SIG-M5 treated with dmso at 0.1 percent for 504 hours (cell line): ENCODE results near the gene ARHGAP33.
"Not testable (repeated sequence)": the region's sequence is repeated elsewhere in the genome, so short reads cannot be mapped to it uniquely, and the experiment has no call there.

Experiments
- DNase-seq: peaks from one replicate; lab custom pipeline; 2025; ENCODE audit not compliant: unreplicated experiment; lab: John Stamatoyannopoulos, UW

ARHGAP33 gene

DNA sequence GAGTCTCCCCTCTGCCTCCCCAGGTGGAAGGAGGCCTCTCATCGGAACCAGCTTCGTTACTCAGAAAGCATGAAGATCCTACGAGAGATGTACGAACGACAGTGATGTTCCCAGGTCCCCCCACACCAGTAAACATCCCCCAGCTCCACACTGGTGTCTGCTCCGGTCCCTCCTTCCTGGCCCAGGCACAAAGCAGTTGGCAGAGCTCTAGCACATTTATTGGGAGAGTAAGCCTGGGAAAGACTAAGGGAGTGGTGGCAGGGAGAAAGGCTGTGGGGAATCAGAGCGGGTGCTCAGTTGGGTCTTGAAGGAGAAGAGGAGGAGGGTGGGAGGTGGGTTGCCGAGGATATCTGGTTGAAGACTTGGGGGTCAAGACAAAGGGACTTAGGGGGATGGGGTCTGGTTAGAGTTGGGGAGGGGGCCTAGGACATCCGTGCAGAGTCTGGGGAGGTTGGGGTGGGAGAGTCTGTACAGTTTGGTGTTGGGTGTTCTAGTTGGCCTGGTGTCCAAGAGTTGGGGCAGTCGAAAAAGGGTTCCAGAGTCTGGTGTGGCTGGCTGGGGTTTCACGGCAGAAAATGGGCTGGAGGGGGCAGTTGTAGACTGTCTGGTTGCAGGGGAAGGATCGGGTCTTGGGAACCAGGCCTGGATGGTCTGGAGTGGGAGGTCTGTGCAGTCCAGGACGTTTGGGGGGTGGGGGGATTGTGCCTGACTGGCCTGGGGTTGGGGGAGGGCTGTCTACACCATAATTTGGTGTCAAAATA, 20.8 kb upstream of the ARHGAP33 start:
- no peak for DNase-seq

DNA sequence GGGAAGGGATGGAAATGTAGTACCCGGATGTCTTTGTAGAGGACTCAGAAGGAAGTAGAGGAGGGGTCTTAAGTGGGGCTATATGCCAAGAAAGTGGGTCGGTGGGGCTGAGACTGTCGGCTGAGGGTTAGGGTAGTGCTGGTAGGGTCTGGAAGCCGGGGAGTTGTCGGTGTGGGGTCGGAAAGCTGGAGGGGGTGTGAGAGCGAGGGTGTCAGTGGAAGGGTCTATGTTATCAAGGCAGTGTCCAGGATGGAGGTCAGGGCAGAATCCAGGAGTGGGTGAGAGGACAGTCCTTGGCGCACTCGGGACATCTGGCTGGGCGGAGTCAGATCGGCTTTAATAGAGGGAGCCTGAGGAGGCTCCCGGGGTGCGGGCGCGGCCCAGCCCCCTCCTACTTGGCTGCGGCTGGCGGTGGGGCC, 20.2 kb upstream of the ARHGAP33 start:
- no peak for DNase-seq

DNA sequence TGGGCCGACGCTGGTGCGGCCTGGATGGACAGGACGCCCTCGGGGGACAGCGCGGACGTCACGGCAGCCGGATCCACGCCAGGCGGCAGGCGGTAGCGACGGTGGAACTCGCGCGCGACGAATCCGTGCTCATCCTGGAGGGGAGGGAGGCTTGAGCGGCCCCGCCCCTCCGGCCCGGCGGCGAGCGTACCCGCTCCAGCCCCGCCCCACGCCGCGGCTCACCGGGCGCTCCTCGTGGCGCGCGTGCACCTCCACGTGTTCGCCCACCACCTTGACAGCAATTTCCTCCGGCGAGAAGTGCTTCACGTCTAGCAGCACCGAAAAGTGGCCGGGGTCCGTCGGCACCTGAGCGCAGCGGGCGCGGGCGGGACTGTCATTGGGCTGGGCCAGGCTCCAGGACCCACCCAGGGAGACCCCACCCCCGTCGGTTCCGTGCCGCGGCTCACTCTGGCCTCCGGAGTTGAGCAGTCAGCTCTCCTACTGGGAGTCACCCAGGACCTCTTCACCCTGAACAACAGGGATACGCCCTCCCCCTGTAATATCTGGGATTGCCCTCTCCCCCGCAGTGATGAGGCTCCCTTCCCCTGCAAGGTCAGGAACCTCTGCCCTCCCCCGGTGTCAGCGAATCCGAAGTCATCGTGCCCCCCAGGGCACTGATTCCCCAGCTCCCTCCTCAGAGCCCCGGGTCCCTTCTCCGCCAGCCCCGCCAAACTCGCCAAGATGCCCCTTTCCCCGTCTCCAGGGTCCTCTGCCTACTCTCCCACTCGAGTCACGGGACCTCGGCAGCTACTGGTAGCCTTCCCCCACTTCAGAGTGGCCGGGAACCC, 19.6 kb upstream of the ARHGAP33 start:
- DNase-seq, result no peak

DNA sequence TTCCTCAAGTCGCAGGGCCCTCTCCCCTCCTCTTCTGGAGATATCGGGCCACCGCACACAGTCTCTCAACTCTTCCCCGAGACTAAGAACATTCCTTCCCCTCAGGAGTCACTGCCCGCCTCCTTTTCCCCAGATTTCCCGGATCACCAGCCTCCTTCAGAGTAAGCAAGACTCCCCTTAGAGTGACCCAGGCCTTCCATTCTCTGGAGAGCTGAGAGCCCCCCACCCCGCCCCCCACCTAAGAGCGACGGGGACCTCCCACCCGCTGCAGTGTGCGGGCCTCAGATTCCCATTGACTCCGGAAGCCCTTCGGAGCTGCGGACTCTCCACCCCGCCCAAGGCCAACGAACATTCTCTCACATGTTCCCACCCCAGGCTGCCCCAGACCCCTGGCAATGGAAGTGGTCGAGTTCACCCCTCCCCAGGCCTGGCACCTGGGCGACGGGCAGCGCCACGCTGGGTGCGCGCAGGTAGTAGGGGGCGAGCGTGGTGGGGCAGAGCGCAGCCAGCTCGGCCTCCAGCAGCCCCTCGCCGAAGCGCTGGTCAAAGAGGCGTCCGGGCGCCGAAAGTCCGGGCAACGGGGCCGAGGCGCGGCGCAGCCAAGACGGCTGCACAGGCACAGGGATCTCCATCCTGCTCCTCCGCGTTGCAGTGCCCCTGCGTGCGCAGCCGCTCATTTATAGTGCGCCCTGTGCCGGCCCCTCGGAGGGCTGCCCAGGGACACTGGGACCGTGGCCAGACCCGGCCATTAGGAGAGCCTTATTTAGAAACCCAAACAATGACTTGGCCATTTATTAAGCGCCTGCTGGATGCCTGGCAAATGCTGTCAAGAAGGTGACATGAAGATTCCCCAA, 18.8 kb upstream of the ARHGAP33 start, which contains the start of gene HSPB6:
HSPB6 (minus strand) TSS at position 653 of the 854 bp plus-strand sequence; CDS start at position 632, 21 bp downstream.
- DNase-seq, result no peak

DNA sequence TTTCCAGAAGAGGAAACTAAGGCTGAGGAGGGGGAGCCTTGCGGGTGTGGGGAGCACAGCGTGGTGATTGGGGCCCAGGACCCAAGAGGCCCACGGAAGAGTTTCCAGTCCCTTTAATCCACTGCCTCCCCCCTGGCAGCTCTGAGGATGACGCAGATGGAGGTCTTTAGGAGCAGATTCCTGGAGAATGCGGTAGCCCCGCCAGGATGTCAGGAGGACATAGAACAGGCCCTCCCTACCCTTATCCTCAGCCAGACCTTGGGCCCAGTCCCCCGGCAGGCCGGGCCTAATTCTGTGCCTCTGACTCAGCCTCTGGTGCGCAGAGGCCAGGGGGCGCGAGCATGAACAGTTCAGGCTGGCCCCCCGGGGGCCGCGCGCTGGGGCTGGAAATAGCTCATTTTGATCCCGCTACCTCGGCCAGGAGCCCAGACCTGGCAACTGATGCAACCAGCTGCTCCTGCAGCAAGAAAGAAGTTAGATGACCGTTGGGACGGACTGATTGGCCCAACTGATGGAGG, 18.1 kb upstream of the ARHGAP33 start:
- DNase-seq, result no peak

DNA sequence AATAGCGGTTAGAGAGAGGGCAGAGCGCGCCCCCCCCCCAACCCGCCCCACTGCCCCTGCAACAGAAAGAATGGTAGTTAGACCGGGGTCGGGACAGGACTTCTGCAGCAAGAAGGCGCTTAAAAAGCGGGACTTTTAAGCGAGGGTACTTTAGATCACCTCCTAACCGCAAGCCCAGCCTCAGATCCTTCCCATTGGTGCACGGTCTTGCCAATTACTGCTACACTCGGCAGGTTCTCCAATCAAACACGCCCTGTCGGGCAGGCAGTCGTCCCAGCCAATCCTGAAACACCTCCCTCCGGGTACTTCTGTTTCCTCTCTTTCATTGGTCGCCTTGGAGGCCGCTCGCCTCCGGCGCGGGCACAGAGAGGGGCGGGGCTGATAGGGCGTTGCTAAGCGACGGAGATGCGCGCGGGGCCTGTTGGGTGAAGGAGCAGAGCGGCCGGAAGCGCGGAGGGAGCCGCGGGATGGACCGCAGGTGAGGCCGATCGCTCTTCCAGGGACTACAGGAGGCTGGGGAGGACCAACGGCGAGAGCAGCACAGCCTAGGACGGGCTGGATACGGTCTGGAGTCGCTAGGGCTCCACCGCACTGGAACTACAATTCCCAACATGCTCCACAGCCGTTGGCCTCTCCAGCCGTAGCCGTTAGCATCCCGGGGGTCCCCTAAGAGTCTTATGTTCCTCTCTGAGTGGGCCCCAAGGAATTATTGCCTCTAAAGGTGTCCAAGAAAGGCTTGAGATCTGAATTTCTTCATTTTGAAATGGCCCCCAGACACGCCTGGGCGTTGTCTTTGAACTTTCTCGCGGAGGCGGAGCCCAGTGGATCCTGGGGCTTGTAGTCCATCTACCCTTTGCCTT, 17.4 kb upstream of the ARHGAP33 start, which contains the start of gene PROSER3:
PROSER3 (plus strand) TSS at position 428 of the 860 bp plus-strand sequence; CDS start at position 468, 40 bp downstream.
- DNase-seq, result peak; percentile 99

DNA sequence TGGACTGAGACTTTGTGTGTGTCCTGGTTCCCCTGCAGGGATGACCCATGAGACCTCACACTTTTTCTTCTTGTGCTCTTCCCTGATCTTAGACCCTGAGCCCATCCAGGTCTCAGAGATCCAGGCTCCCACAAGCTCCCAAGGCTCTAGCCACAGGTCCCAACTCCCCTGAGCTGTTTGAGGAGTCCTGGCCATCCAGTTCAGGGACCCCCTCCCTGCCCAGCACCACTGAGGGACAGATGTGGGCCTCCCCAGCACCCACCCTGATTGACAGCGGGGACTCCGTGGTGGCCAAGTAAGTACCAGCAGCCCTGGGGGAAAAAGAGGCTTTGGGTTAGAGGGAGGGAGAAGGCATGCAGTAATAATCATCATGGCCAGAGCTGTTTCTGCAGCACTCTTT, 15.7 kb upstream of the ARHGAP33 start:
- DNase-seq, result no peak

DNA sequence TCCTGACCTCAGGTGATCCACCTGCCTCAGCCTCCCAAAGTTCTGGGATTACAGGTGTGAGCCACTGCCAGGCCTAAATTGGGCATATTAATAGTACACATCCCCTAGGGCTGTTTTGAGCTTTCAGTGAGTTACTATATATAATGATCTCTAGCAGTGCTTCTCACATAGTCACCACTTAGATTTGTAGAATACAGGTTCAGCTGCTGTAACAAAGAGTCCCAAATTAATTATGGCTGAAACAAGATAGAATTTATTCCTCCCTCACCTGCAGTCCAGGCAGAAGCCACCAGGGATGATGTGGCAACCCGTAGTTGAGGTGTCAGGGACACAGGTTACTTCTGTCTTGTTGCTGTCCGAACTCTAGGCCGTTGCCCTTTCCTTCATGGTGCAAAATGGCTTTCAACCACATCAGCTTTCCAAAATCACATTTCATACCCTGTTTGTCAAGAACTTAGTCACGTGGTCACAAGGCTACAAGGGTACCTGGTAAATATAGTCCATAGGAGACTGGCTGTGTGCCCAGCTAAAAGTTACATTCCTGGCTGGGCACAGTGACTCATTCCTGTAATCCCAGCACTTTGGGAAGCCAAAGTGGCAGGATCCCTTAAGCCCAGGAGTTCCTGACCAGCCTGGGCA, 14.5 kb upstream of the ARHGAP33 start:
- DNase-seq, result no peak

DNA sequence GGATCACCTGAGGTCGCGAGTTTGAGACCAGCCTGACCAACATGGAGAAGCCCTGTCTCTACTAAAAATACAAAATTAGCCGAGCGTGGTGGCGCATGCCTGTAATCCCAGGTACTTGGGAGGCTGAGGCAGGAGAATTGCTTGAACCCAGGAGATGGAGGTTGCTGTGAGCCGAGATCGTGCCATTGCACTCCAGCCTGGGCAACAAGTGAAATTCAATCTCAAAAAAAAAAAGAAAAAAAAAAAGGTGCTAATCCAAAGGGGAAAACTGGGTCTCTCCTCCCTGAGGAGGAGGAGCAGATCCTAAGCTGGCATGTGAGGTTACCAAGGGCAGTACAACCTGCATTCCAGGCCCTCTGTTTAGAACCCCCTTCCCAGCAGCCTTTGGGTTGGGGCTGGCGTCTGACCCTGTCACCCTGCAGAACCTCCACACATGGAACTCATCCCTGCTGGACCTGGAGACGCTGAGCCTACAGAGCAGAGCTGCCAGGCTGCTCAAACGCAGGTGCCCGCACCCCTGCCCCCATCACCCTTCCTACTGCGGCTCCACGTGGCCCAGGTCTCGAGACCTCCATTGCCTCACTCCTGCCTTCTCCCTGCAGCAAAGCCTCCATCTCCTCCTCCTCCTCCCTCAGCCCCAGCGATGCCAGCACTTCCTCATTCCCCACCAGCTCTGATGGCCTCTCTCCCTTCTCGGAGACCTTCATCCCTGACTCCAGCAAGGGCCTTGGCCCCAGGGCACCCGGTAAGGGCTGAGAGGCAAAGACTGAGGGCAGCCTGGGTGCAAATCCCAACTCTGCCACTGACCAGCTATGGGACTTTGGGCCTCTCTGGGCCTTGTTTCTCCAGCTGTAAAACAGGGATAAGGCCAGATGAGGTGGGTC, 10.7 kb upstream of the ARHGAP33 start:
- DNase-seq, result no peak

DNA sequence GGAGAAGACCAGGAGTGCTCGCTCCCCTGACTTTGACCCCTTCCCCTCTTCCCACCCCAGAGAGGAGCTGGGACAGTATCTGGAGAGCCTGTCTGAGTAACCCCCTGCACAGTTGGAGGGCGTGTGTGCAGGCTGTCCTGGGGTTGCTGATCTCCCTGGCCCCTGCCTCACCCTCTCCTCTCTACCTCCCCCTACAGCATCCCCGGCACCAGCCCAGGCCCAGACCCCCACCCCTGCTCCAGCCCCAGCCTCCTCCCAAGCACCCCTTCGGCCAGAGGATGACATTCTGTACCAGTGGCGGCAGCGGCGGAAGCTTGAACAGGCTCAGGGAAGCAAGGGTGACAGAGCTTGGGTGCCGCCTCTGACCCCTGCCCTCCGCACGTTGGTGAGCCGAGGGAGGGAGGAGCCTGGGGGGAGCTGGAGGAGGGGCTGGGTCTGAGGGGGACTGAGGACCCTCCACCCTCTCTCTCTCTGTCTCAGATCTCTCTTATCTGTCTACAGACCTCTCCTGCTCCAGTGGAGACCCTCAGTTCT, 8.7 kb upstream of the ARHGAP33 start:
- no peak for DNase-seq

DNA sequence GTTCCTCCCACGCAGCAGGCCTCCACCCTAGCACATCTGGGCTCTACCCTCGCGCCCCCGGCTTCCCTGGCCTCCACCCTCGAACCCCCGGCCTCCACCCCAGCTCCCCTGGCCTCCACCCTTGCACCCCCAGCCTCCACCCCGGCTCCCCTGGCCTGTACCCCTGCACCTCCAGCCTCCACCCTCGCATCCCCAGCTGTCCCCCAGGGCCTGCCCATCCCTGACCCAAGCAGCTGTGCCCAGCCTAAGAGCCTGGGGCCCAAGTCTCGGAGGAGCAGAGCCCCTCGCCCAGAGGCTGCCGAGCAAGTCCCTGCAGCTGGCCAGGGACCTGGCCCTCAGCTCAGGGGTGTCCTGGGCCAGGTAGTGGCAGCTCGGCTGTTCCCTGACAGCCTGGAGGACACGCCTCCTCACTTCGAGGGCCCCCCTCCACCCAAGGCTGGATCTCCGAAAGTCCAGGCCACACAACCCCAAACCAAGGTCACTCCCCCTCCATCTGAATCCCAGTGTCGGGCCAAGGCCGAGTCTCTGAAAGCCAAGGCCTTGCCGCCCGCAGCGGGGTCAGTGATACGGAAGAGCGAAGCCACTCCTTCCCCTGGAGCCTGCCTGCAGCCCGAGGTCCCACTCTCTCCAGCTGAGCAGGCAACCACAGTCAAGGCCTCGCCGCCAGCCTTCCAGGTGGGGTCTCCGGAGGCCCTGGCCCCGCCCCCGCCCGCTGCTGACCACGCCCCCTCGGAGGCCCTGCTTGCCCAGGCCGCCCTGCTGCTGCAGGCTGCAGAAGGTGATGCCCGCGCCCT, 7.9 kb upstream of the ARHGAP33 start:
- no peak for DNase-seq

DNA sequence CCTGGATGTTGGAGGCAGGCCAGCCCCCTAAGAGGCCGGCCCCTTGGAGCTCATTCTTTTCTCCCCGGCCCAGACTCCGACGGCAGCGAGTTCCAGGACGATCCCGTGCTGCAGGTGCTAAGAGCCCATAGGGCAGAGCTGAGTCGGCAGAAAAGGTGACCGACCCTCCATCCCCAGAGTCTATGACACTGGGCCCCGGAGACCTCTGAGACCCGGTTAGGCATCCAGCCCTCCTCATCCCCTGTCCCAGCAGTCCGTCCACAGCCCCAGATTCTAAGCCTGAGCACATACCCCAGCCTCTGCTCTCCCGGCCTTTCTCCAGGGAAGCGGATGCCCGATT, 7.3 kb upstream of the ARHGAP33 start:
- DNase-seq, result no peak

DNA sequence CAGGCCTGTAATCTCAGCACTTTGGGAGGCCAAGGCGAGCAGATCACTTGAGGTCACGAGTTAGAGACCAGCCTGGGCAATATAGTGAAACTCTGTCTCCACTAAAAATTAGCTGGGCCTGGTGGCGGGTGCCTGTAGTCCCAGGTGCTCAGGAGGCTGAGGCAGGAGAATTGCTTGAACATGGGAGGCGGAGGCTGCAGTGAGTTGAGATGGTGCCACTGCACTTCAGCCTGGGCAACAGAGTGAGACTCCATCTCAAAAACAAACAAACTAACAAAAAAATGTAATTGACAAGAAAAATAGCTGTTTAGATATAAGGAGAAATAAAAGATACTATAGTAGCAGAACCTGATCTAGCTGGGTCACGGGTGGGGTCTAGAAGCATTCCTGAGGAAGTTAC, 3.0 kb upstream of the ARHGAP33 start:
- DNase-seq, result not testable (repeated sequence)

DNA sequence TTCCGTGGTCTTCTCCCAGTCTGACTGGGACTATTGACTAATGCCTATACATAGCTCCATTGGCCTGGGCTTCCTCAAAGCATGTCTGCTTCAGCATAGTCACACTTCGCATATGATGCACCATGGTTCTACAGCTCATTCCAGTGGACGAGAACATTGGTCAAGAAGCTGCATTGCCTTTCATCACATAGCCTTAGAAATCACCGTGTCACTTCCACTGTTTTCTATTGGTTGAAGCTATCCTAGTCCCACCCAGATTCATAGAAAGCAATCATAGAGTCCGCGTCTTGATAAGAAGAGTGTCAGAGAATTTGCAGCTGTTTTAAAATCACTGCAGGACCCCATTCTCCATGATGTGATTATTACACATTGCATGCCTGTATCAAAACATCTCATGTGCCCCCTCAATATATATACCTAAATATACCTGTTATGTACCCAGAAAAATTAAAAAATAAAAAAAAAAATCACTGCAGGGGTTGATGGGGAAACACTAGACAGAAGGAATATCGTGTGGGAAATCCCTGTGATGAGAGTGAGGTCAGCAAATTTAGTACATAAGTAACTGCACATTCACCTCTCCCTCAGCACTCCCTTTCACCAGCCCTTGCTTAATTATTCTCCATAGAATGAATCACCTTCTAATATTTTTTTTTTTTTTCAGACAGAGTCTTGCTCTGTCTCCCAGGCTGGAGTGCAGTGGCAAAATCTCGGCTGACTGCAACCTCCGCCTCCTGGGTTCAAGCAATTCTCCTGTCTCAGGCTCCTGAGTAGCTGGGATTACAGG, 2.2 kb upstream of the ARHGAP33 start:
- no peak for DNase-seq

DNA sequence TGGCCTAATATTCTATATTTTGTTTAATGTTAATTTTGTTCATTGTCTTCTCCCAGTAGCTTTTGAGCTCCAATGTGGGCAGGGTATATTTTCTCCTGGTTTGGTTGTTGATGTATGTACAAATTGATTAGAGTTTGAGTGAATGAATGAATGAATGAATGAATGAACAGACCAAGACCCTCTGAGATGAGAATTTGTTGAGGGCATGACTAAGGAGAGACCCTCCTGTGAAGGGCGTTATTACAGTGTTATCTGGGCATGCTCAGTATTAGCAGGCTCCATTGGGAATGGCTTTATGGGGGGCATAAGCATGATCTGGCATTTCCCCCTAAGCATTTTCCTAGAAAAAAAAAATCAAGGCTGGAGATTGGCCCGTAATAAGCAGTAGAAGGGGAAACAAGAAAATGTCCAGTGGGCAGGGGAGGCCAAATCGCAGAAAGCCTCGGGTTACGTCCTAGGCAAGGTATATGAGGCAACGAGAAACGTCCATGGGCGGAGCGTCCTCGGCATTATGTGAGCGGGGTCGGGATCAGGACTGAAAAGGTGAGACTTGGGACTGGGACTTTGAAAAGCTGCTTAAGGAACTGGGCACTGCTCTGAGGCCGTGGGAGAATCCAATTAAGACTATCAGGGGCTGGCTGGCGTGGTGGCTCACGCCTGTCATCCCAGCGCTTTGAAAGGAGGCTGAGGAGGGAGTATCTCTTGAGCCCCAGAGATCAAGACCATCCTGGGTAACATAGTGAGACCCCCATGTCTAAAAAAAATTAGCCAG, 904 bp upstream of the ARHGAP33 start:
- no peak for DNase-seq

DNA sequence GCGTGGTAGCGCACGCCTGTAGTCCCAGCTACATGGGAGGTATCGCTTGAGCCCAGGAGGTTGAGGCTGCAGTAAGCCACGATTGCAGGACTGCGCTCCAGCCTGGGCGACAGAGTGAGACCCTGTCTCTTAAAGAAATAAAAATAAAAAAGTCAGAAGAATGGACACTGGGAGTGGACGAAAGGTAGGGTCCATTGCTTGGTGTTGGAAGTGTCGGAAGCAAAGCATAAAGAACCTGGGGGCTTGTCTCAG, 392 bp upstream of the ARHGAP33 start:
- no peak for DNase-seq
